Neuronal stem cell (in vitro differentiated cells): ENCODE results near the gene FOXL2.

ENCODE experiments used
- DNase-seq: peaks from one replicate; pipeline ENCODE4 v3.0.0-alpha.2; 2013; ENCODE audit warnings: low spot score
- H2AFZ ChIP-seq: one replicate; pipeline ENCODE4 v1.6.1; 2013; ENCODE audit warnings: mild to moderate bottlenecking, low read length, inconsistent platforms
- H2AK5ac ChIP-seq: 2 replicates; pipeline ENCODE4 v1.6.1; 2013; ENCODE audit warnings: low read depth, mild to moderate bottlenecking, inconsistent platforms, low read length, moderate library complexity, mixed read lengths
- H2BK120ac ChIP-seq: 2 replicates; pipeline ENCODE4 v1.6.1; 2013; ENCODE audit warnings: low read depth, mild to moderate bottlenecking, inconsistent platforms, low read length, moderate library complexity, mixed read lengths
- H2BK12ac ChIP-seq: one replicate; pipeline ENCODE4 v1.6.1; 2013; ENCODE audit warnings: low read length, inconsistent platforms
- H2BK15ac ChIP-seq: 2 replicates; pipeline ENCODE4 v1.6.1; 2013; ENCODE audit warnings: mild to moderate bottlenecking, low read length, inconsistent platforms, mixed read lengths
- H2BK5ac ChIP-seq: one replicate; pipeline ENCODE4 v1.6.1; 2013; ENCODE audit warnings: inconsistent platforms, mild to moderate bottlenecking, low read length, moderate library complexity
- H3K14ac ChIP-seq: one replicate; pipeline ENCODE4 v1.6.1; 2013; ENCODE audit warnings: low read length, inconsistent platforms
- H3K18ac ChIP-seq: 2 replicates; pipeline ENCODE4 v1.6.1; 2013; ENCODE audit warnings: low read length, inconsistent platforms
- H3K23ac ChIP-seq: 2 replicates; pipeline ENCODE4 v1.6.1; 2013; ENCODE audit warnings: low read depth, mild to moderate bottlenecking, mixed read lengths, low read length, inconsistent platforms; ENCODE audit not compliant: poor library complexity
- H3K27ac ChIP-seq: replicated peaks from 3 replicates; pipeline ENCODE4 v1.5.1; 2013; ENCODE audit warnings: low read length, inconsistent platforms
- H3K27me3 ChIP-seq, 3 experiments: 2 replicates each; pipeline ENCODE4 v1.6.1; 2013; ENCODE audit warnings: low read length in 3 of 3, mild to moderate bottlenecking in 2 of 3, inconsistent platforms in 1 of 3, low read depth in 1 of 3, mixed read lengths in 1 of 3, moderate library complexity in 1 of 3; ENCODE audit not compliant: control insufficient read depth in 3 of 3, insufficient read depth in 3 of 3
- H3K36me3 ChIP-seq, 2 donors: replicated peaks in 1 of 2; 2 replicates each; pipeline ENCODE4 v1.6.1; 2013; ENCODE audit warnings: low read length in 2 of 2; ENCODE audit not compliant: control insufficient read depth in 2 of 2, insufficient read depth in 2 of 2
- H3K4ac ChIP-seq: 2 replicates; pipeline ENCODE4 v1.6.1; 2013; ENCODE audit warnings: inconsistent platforms, mild to moderate bottlenecking, low read length, moderate library complexity
- H3K4me1 ChIP-seq, 2 donors: 1 replicate in 1 of 2; 2 replicates in 1 of 2; pipeline ENCODE4 v1.6.1; 2013; ENCODE audit warnings: low read length in 2 of 2, low read depth in 1 of 2; ENCODE audit not compliant: control insufficient read depth in 2 of 2, insufficient read depth in 1 of 2
- H3K4me2 ChIP-seq: one replicate; pipeline ENCODE4 v1.6.1; 2013; ENCODE audit warnings: mild to moderate bottlenecking, low read length, inconsistent platforms; ENCODE audit not compliant: insufficient read depth, poor library complexity, severe bottlenecking
- H3K4me3 ChIP-seq, 2 donors: 2 replicates each; pipeline ENCODE4 v1.5.1; 2013; ENCODE audit warnings: low read length in 2 of 2, mild to moderate bottlenecking in 2 of 2, inconsistent platforms in 1 of 2, moderate library complexity in 1 of 2
- H3K79me1 ChIP-seq: one replicate; pipeline ENCODE4 v1.6.1; 2013; ENCODE audit warnings: low read depth, mild to moderate bottlenecking, inconsistent platforms, low read length, moderate library complexity
- H3K9ac ChIP-seq: one replicate; pipeline ENCODE4 v1.6.1; 2013; ENCODE audit warnings: mild to moderate bottlenecking, low read depth, low read length, inconsistent platforms; ENCODE audit not compliant: poor library complexity
- H3K9me3 ChIP-seq, 2 donors: replicated peaks in 1 of 2; 2 replicates each; pipeline versions ENCODE3 to v1.6.1; 2013; ENCODE audit warnings: low read length in 2 of 2, mild to moderate bottlenecking in 2 of 2, inconsistent platforms in 1 of 2, low read depth in 1 of 2, mixed read lengths in 1 of 2, moderate library complexity in 1 of 2; ENCODE audit not compliant: control insufficient read depth in 2 of 2, insufficient read depth in 1 of 2
- H4K8ac ChIP-seq: one replicate; pipeline ENCODE4 v1.6.1; 2013; ENCODE audit warnings: low read depth, mild to moderate bottlenecking, inconsistent platforms, low read length, moderate library complexity
- H4K91ac ChIP-seq: one replicate; pipeline ENCODE4 v1.6.1; 2013; ENCODE audit warnings: low read length, low read depth, mild to moderate bottlenecking, inconsistent platforms; ENCODE audit not compliant: poor library complexity
- WGBS, 2 donors: extraction: QIAGEN DNeasy Blood & Tissue Kit; methylation state at CpG; one replicate each; pipeline ENCODE4 v1.1.7; 2013; ENCODE audit warnings: missing lambda C conversion rate in 2 of 2, mixed read lengths in 1 of 2; ENCODE audit not compliant: insufficient read length in 2 of 2, insufficient replicate concordance in 1 of 2; ENCODE audit errors: extremely low coverage in 2 of 2; 5-methylcytosine and 5-hydroxymethylcytosine counted together

The FOXL2 gene

DNA sequence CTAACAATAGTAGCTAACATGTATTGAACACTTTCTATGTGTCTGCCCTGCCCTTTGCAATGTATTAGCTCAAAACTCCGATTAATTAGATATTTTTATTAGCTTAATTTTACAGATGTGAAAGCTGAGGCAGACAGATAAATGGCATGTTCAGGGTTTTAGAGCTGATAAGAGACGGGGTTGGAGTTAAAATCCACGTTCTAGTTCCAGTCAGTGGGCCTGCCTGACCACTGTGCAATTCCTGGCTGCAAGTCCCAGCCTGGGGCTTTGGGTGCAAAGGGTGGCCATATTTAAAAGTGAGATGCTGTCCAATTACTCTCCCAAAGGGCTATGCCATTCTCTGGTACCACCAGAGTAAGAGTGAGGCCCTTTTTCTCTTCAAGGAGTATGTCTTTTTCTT is 33.2 kb downstream of the FOXL2 start:
- H3K36me3 ChIP-seq, result no peaks in the 10 kb centered on the region
- no CpG with 5 or more reads among the region's 3 CpGs for WGBS, 2 donors
- no peak overlapping the region for H2BK15ac ChIP-seq
- H3K23ac ChIP-seq, result no peak overlapping the region
- no peak overlapping the region for H3K9ac ChIP-seq
- no peak overlapping the region for H3K18ac ChIP-seq
- H2AK5ac ChIP-seq, result no peak overlapping the region
- H3K27ac ChIP-seq, result no peak overlapping the region
- no peaks in the 10 kb centered on the region for H3K79me1 ChIP-seq
- no peaks in the 10 kb centered on the region for H3K9me3 ChIP-seq
- no peak overlapping the region for H2AFZ ChIP-seq
- no peak for DNase-seq
- no peaks in the 10 kb centered on the region for H3K4me1 ChIP-seq
- H3K14ac ChIP-seq, result no peak overlapping the region
- no peak overlapping the region for H3K4ac ChIP-seq
- no peak overlapping the region for H2BK12ac ChIP-seq
- no peak overlapping the region for H2BK5ac ChIP-seq
- no peak overlapping the region for H3K4me2 ChIP-seq
- no peak overlapping the region for H2BK120ac ChIP-seq
- H4K91ac ChIP-seq, result no peak overlapping the region
- H4K8ac ChIP-seq, result no peak overlapping the region
- no peak overlapping the region for H3K4me3 ChIP-seq
- H3K27me3 ChIP-seq, result peaks cover 0 to 6% (median 2%) of the 10 kb centered on the region in 3 experiments

- no peak overlapping the region for H2BK12ac ChIP-seq
- H3K4me3 ChIP-seq, result no peak overlapping the region
- H4K91ac ChIP-seq, result no peak overlapping the region
- H2BK5ac ChIP-seq, result no peak overlapping the region
- H3K9ac ChIP-seq, result no peak overlapping the region
- H3K23ac ChIP-seq, result no peak overlapping the region
- H2BK120ac ChIP-seq, result no peak overlapping the region
- no peak overlapping the region for H3K18ac ChIP-seq
- H3K79me1 ChIP-seq, result no peaks in the 10 kb centered on the region
- DNase-seq, result no peak
- H3K14ac ChIP-seq, result no peak overlapping the region
- H2AFZ ChIP-seq, result no peak overlapping the region
- peaks cover 0 to 6% (median 2%) of the 10 kb centered on the region in 3 experiments for H3K27me3 ChIP-seq
- no peaks in the 10 kb centered on the region for H3K36me3 ChIP-seq
- H3K4me1 ChIP-seq, result no peaks in the 10 kb centered on the region
- H3K27ac ChIP-seq, result no peak overlapping the region
- H3K9me3 ChIP-seq, result no peaks in the 10 kb centered on the region
- WGBS, 2 donors, result no CpG with 5 or more reads among the region's 4 CpGs
- H2AK5ac ChIP-seq, result no peak overlapping the region
- H3K4ac ChIP-seq, result no peak overlapping the region
- no peak overlapping the region for H3K4me2 ChIP-seq
- H4K8ac ChIP-seq, result no peak overlapping the region
- H2BK15ac ChIP-seq, result no peak overlapping the region
Observed at GRCh38 chr3:138912237-138912636, 34.7 kb downstream of the FOXL2 start.

GRCh38 chr3:138911621-138912020 is 35.3 kb downstream of the FOXL2 start:
- H3K4ac ChIP-seq, result no peak overlapping the region
- H3K4me3 ChIP-seq, result no peak overlapping the region
- no peak overlapping the region for H4K8ac ChIP-seq
- WGBS, 2 donors, result no CpG with 5 or more reads among the region's 1 CpG
- no peak overlapping the region for H2BK5ac ChIP-seq
- no peak overlapping the region for H3K4me2 ChIP-seq
- H3K27ac ChIP-seq, result no peak overlapping the region
- H2BK120ac ChIP-seq, result no peak overlapping the region
- no peaks in the 10 kb centered on the region for H3K9me3 ChIP-seq
- no peaks in the 10 kb centered on the region for H3K4me1 ChIP-seq
- no peak overlapping the region for H3K23ac ChIP-seq
- no peak overlapping the region for H3K9ac ChIP-seq
- H2BK12ac ChIP-seq, result no peak overlapping the region
- no peak overlapping the region for H2AFZ ChIP-seq
- H3K18ac ChIP-seq, result no peak overlapping the region
- no peaks in the 10 kb centered on the region for H3K79me1 ChIP-seq
- H3K36me3 ChIP-seq, result no peaks in the 10 kb centered on the region
- H4K91ac ChIP-seq, result no peak overlapping the region
- H2BK15ac ChIP-seq, result no peak overlapping the region
- no peak overlapping the region for H2AK5ac ChIP-seq
- no peak for DNase-seq
- peaks cover 0 to 2% (median 0%) of the 10 kb centered on the region in 3 experiments for H3K27me3 ChIP-seq
- no peak overlapping the region for H3K14ac ChIP-seq

DNA sequence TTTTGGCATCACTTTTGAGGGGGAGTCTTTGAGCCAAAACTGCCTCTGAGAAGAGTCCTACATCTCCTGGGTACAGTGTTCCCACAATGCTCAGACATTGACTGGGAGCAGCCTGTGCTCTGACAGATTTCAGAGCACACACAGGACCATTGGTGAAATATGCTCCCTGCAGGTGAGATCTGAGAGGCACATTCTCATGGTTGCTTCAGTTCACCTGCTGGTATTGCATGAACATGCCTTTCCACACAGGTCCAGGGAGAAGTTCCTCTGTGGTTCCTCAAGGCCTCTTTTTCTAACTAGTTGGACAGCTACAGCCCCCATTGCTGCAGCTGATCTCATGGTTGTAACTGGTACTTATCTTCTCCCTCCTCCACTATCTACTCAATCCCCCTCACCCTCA is 37.0 kb downstream of the FOXL2 start:
- H3K14ac ChIP-seq, result no peak overlapping the region
- no peak overlapping the region for H3K27ac ChIP-seq
- no peak overlapping the region for H3K18ac ChIP-seq
- H4K91ac ChIP-seq, result no peak overlapping the region
- H3K27me3 ChIP-seq, result no peaks in the 10 kb centered on the region
- no peak overlapping the region for H3K4me3 ChIP-seq
- H3K4me2 ChIP-seq, result no peak overlapping the region
- H3K4me1 ChIP-seq, result no peaks in the 10 kb centered on the region
- H3K9me3 ChIP-seq, result no peaks in the 10 kb centered on the region
- no peaks in the 10 kb centered on the region for H3K36me3 ChIP-seq
- no peak overlapping the region for H2AFZ ChIP-seq
- no peak overlapping the region for H3K9ac ChIP-seq
- H2BK5ac ChIP-seq, result no peak overlapping the region
- H4K8ac ChIP-seq, result no peak overlapping the region
- H2BK15ac ChIP-seq, result no peak overlapping the region
- H2BK120ac ChIP-seq, result no peak overlapping the region
- no peak overlapping the region for H2BK12ac ChIP-seq
- no peak overlapping the region for H3K4ac ChIP-seq
- H2AK5ac ChIP-seq, result no peak overlapping the region
- no peaks in the 10 kb centered on the region for H3K79me1 ChIP-seq
- no peak overlapping the region for H3K23ac ChIP-seq
- no peak for DNase-seq
